LNCAP (cell line): Measurements from ENCODE around the gene RBL1.

ENCODE experiments used
- CTCF ChIP-seq: fragments of 450-650 bp; IDR thresholded peaks from 2 replicates; pipeline ENCODE4 v1.5.1; 2017; ENCODE audit warnings: mild to moderate bottlenecking

The RBL1 gene

GRCh38 chr20:36950414-36951197, 145.2 kb downstream of the RBL1 start:
- TF ChIP-seq CTCF, result no peak
